ENCODE results near the gene AHSG.
"Not testable (repeated sequence)": the region's sequence is repeated elsewhere in the genome, so short reads cannot be mapped to it uniquely, and the experiment has no call there.

Gene AHSG

GRCh38 chr3:186612721-186613636 lies at the start of gene AHSG:
AHSG (plus strand) TSS chr3:186613060; CDS start chr3:186613142, 82 bp downstream.
- TF ChIP-seq GATA1 (IDR thresholded peaks at IDR 0.05; ENCODE audit: low read depth, low read length) (no peak), POLR2A (IDR thresholded peaks at IDR 0.05; ENCODE audit: low read length) (no peak)
- no peak for DNase-seq

- DNase-seq = no peak
- TF ChIP-seq POLR2A (IDR thresholded peaks at IDR 0.05; ENCODE audit: low read length) = no peak
- no peak for TF ChIP-seq GATA1 (IDR thresholded peaks at IDR 0.05; ENCODE audit: low read depth, low read length)
These were observed 48.3 kb upstream of the AHSG start for GRCh38 chr3:186564586-186564985.

- no peak for DNase-seq
- TF ChIP-seq POLR2A (IDR thresholded peaks at IDR 0.05; ENCODE audit: low read length) = no peak
These were observed 46.1 kb upstream of the AHSG start for GRCh38 chr3:186566772-186567071.

GRCh38 chr3:186567072-186567921 lies 45.6 kb upstream of the AHSG start, which contains the start of gene TBCCD1:
TBCCD1 (minus strand) TSS chr3:186567339; CDS start chr3:186564329, 3,010 bp downstream.
- peak; percentile 94 to 97 for DNase-seq
- TF ChIP-seq GATA1 (IDR thresholded peaks at IDR 0.05; ENCODE audit: low read depth, low read length) = no peak
- TF ChIP-seq POLR2A (IDR thresholded peaks at IDR 0.05; ENCODE audit: low read length) = peak; percentile 99

GRCh38 chr3:186569361-186569760 lies 43.5 kb upstream of the AHSG start:
- peak; percentile 59 to 63 for DNase-seq

GRCh38 chr3:186569779-186570095 lies 43.1 kb upstream of the AHSG start:
- TF ChIP-seq GATA1 (IDR thresholded peaks at IDR 0.05; ENCODE audit: low read depth, low read length) = no peak
- no peak for TF ChIP-seq POLR2A (IDR thresholded peaks at IDR 0.05; ENCODE audit: low read length)
- DNase-seq = no peak

- peak; percentile 100 for DNase-seq
- peak; percentile 98 for TF ChIP-seq POLR2A (IDR thresholded peaks at IDR 0.05; ENCODE audit: low read length)
- no peak for TF ChIP-seq GATA1 (IDR thresholded peaks at IDR 0.05; ENCODE audit: low read depth, low read length)
These were observed 42.5 kb upstream of the AHSG start, which contains the start of gene DNAJB11 for GRCh38 chr3:186570096-186570940. DNAJB11 (plus strand) TSS chr3:186570720; CDS start chr3:186570898, 178 bp downstream.

- TF ChIP-seq GATA1 (IDR thresholded peaks at IDR 0.05; ENCODE audit: low read depth, low read length) = no peak
- TF ChIP-seq POLR2A (IDR thresholded peaks at IDR 0.05; ENCODE audit: low read length) = no peak
- peak; percentile 32 to 68 for DNase-seq
These were observed 41.8 kb upstream of the AHSG start for GRCh38 chr3:186570941-186571643.

GRCh38 chr3:186571644-186572013 lies 41.2 kb upstream of the AHSG start:
- TF ChIP-seq POLR2A (IDR thresholded peaks at IDR 0.05; ENCODE audit: low read length) = no peak
- no peak for TF ChIP-seq GATA1 (IDR thresholded peaks at IDR 0.05; ENCODE audit: low read depth, low read length)

GRCh38 chr3:186577521-186577920 lies 35.3 kb upstream of the AHSG start:
- no peak for TF ChIP-seq POLR2A (IDR thresholded peaks at IDR 0.05; ENCODE audit: low read length)
- no peak for TF ChIP-seq GATA1 (IDR thresholded peaks at IDR 0.05; ENCODE audit: low read depth, low read length)
- DNase-seq = no peak

More at GRCh38 chr3:186571644-186572013, 41.2 kb upstream of the AHSG start:
- DNase-seq = no peak

- no peak for DNase-seq
- no peak for TF ChIP-seq GATA1 (IDR thresholded peaks at IDR 0.05; ENCODE audit: low read depth, low read length)
- no peak for TF ChIP-seq POLR2A (IDR thresholded peaks at IDR 0.05; ENCODE audit: low read length)
These were observed 32.1 kb upstream of the AHSG start for GRCh38 chr3:186580785-186581184.

- DNase-seq = no peak
- no peak for TF ChIP-seq POLR2A (IDR thresholded peaks at IDR 0.05; ENCODE audit: low read length)
- no peak for TF ChIP-seq GATA1 (IDR thresholded peaks at IDR 0.05; ENCODE audit: low read depth, low read length)
These were observed 30.3 kb upstream of the AHSG start for GRCh38 chr3:186582541-186582940.

GRCh38 chr3:186583831-186584230 lies 29.0 kb upstream of the AHSG start:
- no peak for DNase-seq
- no peak for TF ChIP-seq GATA1 (IDR thresholded peaks at IDR 0.05; ENCODE audit: low read depth, low read length)
- no peak for TF ChIP-seq POLR2A (IDR thresholded peaks at IDR 0.05; ENCODE audit: low read length)

GRCh38 chr3:186586245-186586644 lies 26.6 kb upstream of the AHSG start:
- not testable (repeated sequence) for DNase-seq
